Chondrocyte (in vitro differentiated cells): ENCODE measurements around the gene SERINC3. TPM values are rescaled to one million over a fixed set of nuclear protein-coding genes. Genes with fewer than 3 reads are reported as not detected.
A peak's percentile ranks its signal among the peaks of the same experiment; 100 is the strongest.

Source experiments
- DNase-seq: peaks from one replicate; pipeline ENCODE4 v3.0.0; 2021; ENCODE audit warnings: mixed read lengths, low spot score
- H3K27ac Mint-ChIP-seq: one replicate; pipeline ENCODE4 v1.8.0; 2021; ENCODE audit warnings: mild to moderate bottlenecking, moderate library complexity, mixed read lengths; ENCODE audit not compliant: unreplicated experiment
- H3K27me3 Mint-ChIP-seq: 2 replicates; pipeline ENCODE4 v1.8.0; 2021; ENCODE audit warnings: low read depth, mixed read lengths
- H3K36me3 Mint-ChIP-seq: 2 replicates; pipeline ENCODE4 v1.8.0; 2021; ENCODE audit warnings: low read depth, mixed read lengths
- H3K4me1 Mint-ChIP-seq: 2 replicates; pipeline ENCODE4 v1.8.0; 2021; ENCODE audit warnings: low read depth, mild to moderate bottlenecking, mixed read lengths
- H3K4me3 Mint-ChIP-seq: one replicate; pipeline ENCODE4 v1.8.0; 2021; ENCODE audit warnings: mild to moderate bottlenecking, moderate library complexity, mixed read lengths; ENCODE audit not compliant: unreplicated experiment
- H3K9me3 Mint-ChIP-seq: 2 replicates; pipeline ENCODE4 v1.8.0; 2021; ENCODE audit warnings: low read depth, mixed read lengths
- CTCF ChIP-seq: fragments of 200-600 bp; sonication (generic); IDR thresholded peaks from 2 replicates; pipeline ENCODE4 v1.5.0; 2021; ENCODE audit warnings: antibody characterized with exemption, mild to moderate bottlenecking, moderate library complexity
- total RNA-seq: library from RNA; stranded (reverse); gene quantifications from 3 replicates; pipeline ENCODE4 v1.2.1, GENCODE V29; 2021

SERINC3 gene
- total RNA-seq, 1 donor from 2014 or later: 121 TPM

GRCh38 chr20:44509762-44510161 is 12.1 kb downstream of the SERINC3 start:
- no peaks in the 10 kb centered on the region for H3K9me3 Mint-ChIP-seq
- H3K4me1 Mint-ChIP-seq: peaks cover 5% of the 10 kb centered on the region
- TF ChIP-seq CTCF: no peak
- H3K36me3 Mint-ChIP-seq: peaks cover 23% of the 10 kb centered on the region
- no peaks in the 10 kb centered on the region for H3K27me3 Mint-ChIP-seq
- DNase-seq: no peak
- no peak overlapping the region for H3K27ac Mint-ChIP-seq
- no peak overlapping the region for H3K4me3 Mint-ChIP-seq

- TF ChIP-seq CTCF: no peak
- DNase-seq: no peak
- peaks cover 50% of the 10 kb centered on the region for H3K36me3 Mint-ChIP-seq
- H3K4me1 Mint-ChIP-seq: peaks cover 14% of the 10 kb centered on the region
- no peak overlapping the region for H3K4me3 Mint-ChIP-seq
- H3K9me3 Mint-ChIP-seq: no peaks in the 10 kb centered on the region
- no peak overlapping the region for H3K27ac Mint-ChIP-seq
- no peaks in the 10 kb centered on the region for H3K27me3 Mint-ChIP-seq
Measured at GRCh38 chr20:44504402-44505307, 17.2 kb downstream of the SERINC3 start.

GRCh38 chr20:44502968-44503367 is 18.9 kb downstream of the SERINC3 start:
- H3K27me3 Mint-ChIP-seq: no peaks in the 10 kb centered on the region
- TF ChIP-seq CTCF: no peak
- peaks cover 20% of the 10 kb centered on the region for H3K4me1 Mint-ChIP-seq
- no peaks in the 10 kb centered on the region for H3K9me3 Mint-ChIP-seq
- H3K27ac Mint-ChIP-seq: peak overlapping the region; percentile 77
- DNase-seq: no peak
- H3K36me3 Mint-ChIP-seq: peaks cover 46% of the 10 kb centered on the region
- no peak overlapping the region for H3K4me3 Mint-ChIP-seq

GRCh38 chr20:44501448-44501847 is 20.4 kb downstream of the SERINC3 start:
- Mint-ChIP-seq H3K36me3 (peaks cover 46% of the 10 kb centered on the region), H3K4me1 (peaks cover 35% of the 10 kb centered on the region), H3K27ac (peak overlapping the region; percentile 81), H3K4me3 (no peak overlapping the region), H3K9me3 (no peaks in the 10 kb centered on the region), H3K27me3 (no peaks in the 10 kb centered on the region)
- no peak for DNase-seq
- TF ChIP-seq CTCF: no peak

- Mint-ChIP-seq H3K27ac (peak overlapping the region; percentile 34), H3K4me3 (no peak overlapping the region), H3K9me3 (no peaks in the 10 kb centered on the region), H3K36me3 (peaks cover 48% of the 10 kb centered on the region), H3K27me3 (no peaks in the 10 kb centered on the region), H3K4me1 (peaks cover 47% of the 10 kb centered on the region)
- no peak for TF ChIP-seq CTCF
- no peak for DNase-seq
Measured at GRCh38 chr20:44500221-44500620, 21.6 kb downstream of the SERINC3 start.
